Middle frontal gyrus (tissue), 1 donor: ENCODE measurements around the gene USP31.

ENCODE experiments used
- DNase-seq: peaks from one replicate; pipeline ENCODE4 v3.0.0-alpha.2; 2015; ENCODE audit warnings: low spot score; ENCODE audit errors: extremely low spot score

The USP31 gene

GRCh38 chr16:23149267-23149992 is at the start of gene USP31:
USP31 (minus strand) TSS chr16:23149452; CDS start chr16:23149270, 182 bp downstream.
- peak; percentile 94 for DNase-seq

GRCh38 chr16:23196539-23196938 is 47.3 kb upstream of the USP31 start:
- no peak for DNase-seq

- DNase-seq, result no peak
Observed at GRCh38 chr16:23195366-23195978, 46.2 kb upstream of the USP31 start.

DNA sequence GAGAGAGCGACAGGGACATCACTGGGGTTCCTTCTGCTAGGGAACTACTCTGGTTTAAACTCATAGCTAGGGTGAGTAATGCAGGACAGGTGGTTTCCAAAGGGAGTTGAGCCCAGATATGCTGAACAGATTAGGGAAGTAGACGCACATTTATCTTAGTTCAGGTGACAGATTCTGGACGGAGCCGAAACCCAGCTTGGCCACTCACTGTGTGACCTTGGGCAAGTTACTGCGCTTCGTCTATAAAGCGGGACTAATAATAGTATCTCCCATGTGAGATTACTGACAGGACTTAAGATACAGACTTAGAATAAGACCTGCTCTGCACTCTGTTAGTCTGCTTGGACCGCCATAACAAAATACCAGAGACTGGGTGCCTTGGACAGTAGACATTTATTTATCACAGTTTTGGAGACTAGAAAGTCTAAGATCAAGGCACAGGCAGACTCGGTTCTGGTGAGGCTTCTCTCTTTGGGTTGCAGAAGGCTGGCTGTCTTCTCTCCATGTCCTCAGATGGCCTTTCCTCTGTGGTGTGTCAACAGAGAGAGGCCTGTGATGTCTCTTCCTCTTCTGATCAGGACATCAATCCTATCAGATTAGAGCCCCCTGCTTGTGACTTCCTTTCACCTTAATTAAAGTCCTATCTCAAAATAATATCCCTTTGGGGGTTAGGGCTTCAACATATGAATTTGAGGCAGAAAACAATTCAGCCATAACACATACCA is 45.4 kb upstream of the USP31 start:
- no peak for DNase-seq

- no peak for DNase-seq
Observed at GRCh38 chr16:23188911-23189310, 39.7 kb upstream of the USP31 start.

DNA sequence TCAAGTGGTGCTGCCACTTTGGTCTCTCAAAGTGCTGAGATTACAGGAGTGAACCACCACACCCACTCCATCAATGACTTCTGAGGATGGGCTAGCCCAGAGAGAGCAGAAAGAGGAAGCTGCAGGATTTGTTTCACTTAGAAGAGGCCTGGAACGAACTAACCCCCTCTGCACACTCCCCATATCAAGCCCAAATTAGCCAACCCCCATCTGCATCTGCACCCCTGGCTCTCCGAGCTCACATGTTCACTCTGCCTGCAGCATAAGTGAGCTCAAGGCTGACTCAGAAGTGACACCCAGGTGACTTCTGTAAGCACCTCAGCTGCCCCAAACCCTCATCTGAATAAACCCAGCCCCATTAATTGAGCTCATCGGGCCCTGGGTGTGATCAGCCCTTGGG is 38.1 kb upstream of the USP31 start:
- no peak for DNase-seq

GRCh38 chr16:23186171-23186570 is 36.9 kb upstream of the USP31 start:
- DNase-seq, result no peak

GRCh38 chr16:23185656-23186055 is 36.4 kb upstream of the USP31 start:
- DNase-seq, result no peak

DNA sequence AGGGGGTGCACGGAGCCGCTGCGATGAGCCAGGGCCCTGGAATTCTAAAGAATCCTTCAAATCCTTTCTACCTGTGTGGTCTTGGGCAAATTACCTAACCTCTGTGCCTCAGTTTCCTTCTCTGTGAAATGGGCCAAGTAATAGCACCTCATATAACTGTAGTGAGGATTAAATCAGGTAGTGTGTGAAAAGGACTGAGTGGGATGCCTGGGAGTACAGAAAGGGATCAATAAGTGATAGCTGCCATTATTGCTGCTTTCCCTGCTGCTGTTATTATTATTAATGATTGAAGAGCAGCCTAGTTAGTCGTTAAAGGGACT is 34.3 kb upstream of the USP31 start:
- DNase-seq, result no peak

- no peak for DNase-seq
Observed at GRCh38 chr16:23182679-23183542, 33.7 kb upstream of the USP31 start, which contains the start of gene SCNN1G. SCNN1G (plus strand) TSS chr16:23182745; CDS start chr16:23186272, 3,527 bp downstream.

DNA sequence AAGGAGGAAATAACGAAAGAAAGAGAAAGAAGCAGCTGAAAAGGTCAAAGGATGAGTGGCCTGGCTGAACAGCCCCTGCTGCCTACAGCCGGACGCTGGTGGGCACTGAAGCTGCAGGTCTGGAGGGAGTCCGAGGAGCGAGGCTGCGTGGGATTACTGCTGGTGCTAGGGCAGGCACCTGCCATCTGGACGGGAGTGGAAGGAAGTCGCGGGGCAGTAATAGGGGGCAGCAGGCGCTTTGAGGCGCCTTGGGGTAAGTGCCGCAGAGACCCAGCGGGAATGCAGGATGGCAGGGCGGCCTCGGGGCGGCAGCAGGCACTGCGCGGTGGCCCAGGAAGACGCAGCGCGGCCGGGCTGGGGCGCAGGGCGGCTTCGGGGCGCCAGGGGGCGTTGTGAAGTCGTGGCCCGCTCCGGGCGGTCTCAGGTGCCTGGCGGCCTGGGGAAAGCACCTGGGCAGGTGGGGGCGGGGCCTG is 33.0 kb upstream of the USP31 start:
- peak; percentile 13 for DNase-seq

GRCh38 chr16:23181506-23181905 is 32.3 kb upstream of the USP31 start:
- no peak for DNase-seq

GRCh38 chr16:23175651-23176050 is 26.4 kb upstream of the USP31 start:
- DNase-seq, result no peak

DNA sequence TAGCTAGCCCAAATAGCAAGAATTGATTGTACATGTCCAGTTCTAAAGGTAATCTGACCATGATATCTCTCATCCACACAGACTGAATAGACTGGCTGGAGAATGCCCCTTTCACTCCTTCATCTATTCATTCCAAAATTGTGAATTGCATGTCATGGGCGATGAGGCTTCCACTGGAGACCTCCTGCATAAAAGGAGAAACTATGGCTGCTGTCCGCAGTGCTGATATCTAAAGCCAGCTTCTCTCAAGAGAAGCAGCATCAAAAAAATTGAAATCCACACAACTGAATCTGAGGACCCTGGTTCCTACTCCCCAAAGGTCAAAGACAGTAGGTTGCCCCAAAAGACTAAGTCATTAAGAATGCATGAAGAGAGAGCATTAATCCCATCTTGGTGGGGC is 25.4 kb upstream of the USP31 start:
- DNase-seq, result no peak

GRCh38 chr16:23172994-23173393 is 23.7 kb upstream of the USP31 start:
- no peak for DNase-seq

DNA sequence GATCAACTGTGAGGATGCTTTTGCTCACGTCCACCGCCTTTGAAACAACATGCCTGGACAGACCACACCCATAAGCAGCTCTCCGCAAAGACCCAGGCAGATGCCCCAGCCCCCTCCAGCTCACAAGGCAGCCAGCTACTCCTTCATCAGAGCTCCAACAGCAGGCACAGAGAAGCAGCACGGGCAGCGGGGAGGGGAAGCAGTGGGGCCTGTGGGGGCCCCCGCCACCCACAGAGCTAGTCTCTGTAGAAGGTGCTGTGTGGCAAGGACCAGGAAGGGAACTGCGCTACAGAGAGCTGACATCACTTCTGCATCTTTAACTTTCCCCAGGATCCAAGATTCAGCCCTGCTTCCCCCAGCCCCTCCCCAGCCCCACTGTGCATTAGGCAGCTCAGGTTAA is 23.3 kb upstream of the USP31 start:
- DNase-seq, result no peak

- DNase-seq, result no peak
Observed at GRCh38 chr16:23164736-23165135, 15.5 kb upstream of the USP31 start.

DNA sequence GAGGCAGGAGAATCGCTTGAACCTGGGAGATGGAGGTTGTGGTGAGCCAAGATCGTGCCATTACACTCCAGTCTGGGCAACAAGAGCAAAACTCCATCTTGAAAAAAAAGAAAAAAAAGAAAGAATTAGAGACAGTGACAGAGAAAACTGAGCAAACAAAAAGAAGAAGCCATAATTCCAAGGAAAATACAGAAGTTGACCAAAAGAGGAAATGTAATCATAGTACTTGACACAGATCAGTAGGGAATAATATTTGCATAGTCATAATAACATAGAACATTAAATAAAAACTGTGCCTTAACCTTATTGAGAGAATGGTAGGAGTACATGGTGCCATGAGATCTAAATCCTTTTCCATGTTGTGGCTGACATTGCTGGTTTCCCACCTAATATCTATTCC is 14.7 kb upstream of the USP31 start:
- no peak for DNase-seq

DNA sequence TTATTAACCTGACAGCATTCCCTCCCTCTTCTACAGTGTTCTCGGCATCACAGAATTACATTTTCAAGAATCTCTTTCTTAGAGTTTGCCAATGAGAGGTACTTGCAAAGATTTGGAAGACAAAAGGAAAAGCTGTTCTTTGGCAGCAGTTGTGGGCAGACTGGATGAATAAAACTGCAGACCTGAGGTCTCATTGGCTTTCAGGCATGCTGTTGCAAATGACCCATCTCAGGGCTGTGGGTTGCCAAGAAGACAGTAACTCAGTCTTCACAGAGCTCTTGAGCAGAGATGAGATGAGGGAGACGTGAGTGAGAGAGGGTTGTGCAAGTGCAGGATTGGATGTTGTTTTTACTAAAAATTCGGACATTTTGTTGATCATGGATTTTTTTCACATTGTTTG is 11.3 kb upstream of the USP31 start:
- DNase-seq, result no peak

DNA sequence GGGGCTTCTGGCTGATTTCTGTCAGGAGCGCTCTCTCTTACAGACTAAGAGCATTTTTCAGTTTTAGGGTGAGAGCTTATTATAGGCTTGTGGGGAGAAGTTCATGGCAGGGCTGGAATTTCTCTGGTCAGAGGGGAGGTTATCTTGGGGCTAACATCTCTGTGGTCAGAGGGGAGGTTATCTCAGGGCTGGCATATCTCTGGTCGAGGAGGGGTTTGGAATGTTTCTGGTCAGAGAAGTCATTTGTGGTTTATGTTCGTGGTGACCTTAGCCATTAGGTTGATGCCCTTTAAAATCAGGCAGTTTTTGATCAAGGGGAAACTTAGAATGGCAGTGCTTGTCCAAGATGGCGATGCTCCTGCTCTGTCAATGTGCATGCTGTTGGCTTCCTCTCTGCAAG is 10.8 kb upstream of the USP31 start:
- DNase-seq, result no peak

DNA sequence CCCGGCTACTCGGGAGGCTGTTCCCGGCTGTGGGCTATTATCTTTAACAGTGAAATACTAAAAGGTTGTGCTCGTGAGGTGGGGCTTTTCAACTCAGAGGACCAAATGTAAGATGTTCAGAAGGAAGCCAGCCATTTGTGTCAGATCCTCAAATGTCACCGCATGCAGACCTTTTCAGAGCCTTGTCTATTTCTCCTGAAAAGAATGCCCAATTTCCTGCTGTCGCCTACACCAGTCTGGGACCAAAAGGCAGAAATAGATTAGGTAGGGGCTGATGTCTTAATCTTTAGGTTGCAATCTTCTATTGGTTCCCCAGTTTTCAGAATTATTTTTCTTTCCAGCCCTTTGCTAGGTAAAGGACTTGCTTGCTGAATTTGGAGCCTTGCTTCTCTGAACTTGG is 8.9 kb upstream of the USP31 start:
- no peak for DNase-seq
